ENCODE measurements around the gene MRPL9.
"Not testable (repeated sequence)": the region's sequence is repeated elsewhere in the genome, so short reads cannot be mapped to it uniquely, and the experiment has no call there.

Gene MRPL9

GRCh38 chr1:151782741-151783140, 19.4 kb upstream of the MRPL9 start:
- no peak for DNase-seq

GRCh38 chr1:151782026-151782425, 18.7 kb upstream of the MRPL9 start:
- DNase-seq = not testable (repeated sequence)

GRCh38 chr1:151780736-151781135, 17.4 kb upstream of the MRPL9 start:
- not testable (repeated sequence) for DNase-seq

GRCh38 chr1:151779852-151780251, 16.6 kb upstream of the MRPL9 start:
- DNase-seq = no peak

GRCh38 chr1:151777317-151777716, 14.0 kb upstream of the MRPL9 start:
- DNase-seq = no peak

- no peak for DNase-seq
Observed at GRCh38 chr1:151776665-151777062, 13.4 kb upstream of the MRPL9 start.

GRCh38 chr1:151775894-151776664, 12.8 kb upstream of the MRPL9 start:
- no peak for DNase-seq

GRCh38 chr1:151774256-151774922, 11.1 kb upstream of the MRPL9 start:
- no peak for DNase-seq

- DNase-seq = no peak
Observed at GRCh38 chr1:151773702-151774101, 10.4 kb upstream of the MRPL9 start.

- not testable (repeated sequence) for DNase-seq
Observed at GRCh38 chr1:151769270-151769669, 6.0 kb upstream of the MRPL9 start.

- DNase-seq = not testable (repeated sequence)
Observed at GRCh38 chr1:151768351-151769066, 5.2 kb upstream of the MRPL9 start.

GRCh38 chr1:151763990-151764389, 694 bp upstream of the MRPL9 start:
- DNase-seq = no peak

GRCh38 chr1:151760597-151761385, 2.5 kb downstream of the MRPL9 start:
- no peak for DNase-seq

GRCh38 chr1:151759241-151759640, 4.1 kb downstream of the MRPL9 start:
- no peak for DNase-seq

- DNase-seq = no peak
Observed at GRCh38 chr1:151756291-151756690, 7.0 kb downstream of the MRPL9 start.

GRCh38 chr1:151741516-151741915, 21.8 kb downstream of the MRPL9 start:
- no peak for DNase-seq

- DNase-seq = no peak
Observed at GRCh38 chr1:151739590-151740355, 23.5 kb downstream of the MRPL9 start.

- DNase-seq = no peak
Observed at GRCh38 chr1:151737479-151737878, 25.8 kb downstream of the MRPL9 start.

- DNase-seq = no peak
Observed at GRCh38 chr1:151737026-151737425, 26.3 kb downstream of the MRPL9 start.

GRCh38 chr1:151733995-151734394, 29.3 kb downstream of the MRPL9 start:
- DNase-seq = not testable (repeated sequence)

- no peak for DNase-seq
Observed at GRCh38 chr1:151733126-151733525, 30.2 kb downstream of the MRPL9 start.

- no peak for DNase-seq
Observed at GRCh38 chr1:151729966-151730291, 33.4 kb downstream of the MRPL9 start.
